NAMALWA (cell line): Measurements from ENCODE around the gene ARPC4.
A peak's percentile ranks its signal among the peaks of the same experiment; 100 is the strongest.
"Not testable (repeated sequence)": the region's sequence is repeated elsewhere in the genome, so short reads cannot be mapped to it uniquely, and the experiment has no call there.

Source experiments
- DNase-seq: peaks from one replicate; pipeline ENCODE4 v3.0.0-alpha.2; 2015; ENCODE audit warnings: low spot score

Gene ARPC4

DNA sequence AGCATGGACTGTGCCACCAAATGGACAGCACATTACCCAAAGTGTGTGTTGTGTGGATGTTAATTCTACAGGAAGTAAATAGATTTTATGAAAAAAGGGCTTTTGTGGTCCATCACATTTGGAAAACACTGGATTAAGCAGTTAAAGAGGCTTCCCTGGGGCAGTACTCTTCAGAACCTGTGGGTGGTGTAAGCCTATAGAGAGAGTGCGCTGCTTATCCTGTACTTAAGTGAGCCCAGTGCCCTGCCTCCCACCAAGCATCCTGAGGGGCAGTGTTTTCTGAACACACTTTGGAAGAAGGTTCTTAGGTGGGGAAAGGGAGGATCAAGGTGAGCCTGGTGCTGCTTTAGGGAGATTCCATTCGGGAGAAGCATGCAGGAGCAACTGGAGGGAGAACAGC is 28.1 kb downstream of the ARPC4 start:
- DNase-seq = peak; percentile 38

DNA sequence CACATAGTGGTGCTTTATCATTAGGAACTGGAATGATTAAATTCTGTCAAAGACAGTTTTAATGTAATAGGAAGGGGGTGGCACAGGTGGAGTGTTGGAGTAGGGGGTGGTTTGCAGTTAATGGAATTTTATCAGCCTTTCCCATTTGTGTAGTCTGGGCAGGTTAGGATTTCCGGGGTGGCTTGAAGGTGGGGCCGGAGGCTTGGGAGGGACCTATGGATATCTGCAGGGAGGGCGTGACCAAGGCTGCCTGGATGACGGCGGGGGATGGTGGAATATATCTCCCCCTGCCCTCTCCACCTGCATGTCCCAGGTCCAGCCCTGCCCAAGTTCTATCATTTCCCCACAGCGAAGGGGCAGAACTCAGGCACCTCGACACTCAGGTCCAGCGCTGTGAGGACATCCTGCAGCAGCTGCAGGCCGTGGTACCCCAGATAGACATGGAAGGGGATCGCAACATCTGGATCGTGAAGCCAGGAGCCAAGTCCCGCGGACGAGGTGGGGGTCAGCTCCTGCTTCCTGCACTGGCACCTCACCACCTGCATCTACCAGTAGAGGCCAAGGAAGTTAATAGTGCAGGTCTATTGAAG is 32.7 kb downstream of the ARPC4 start:
- no peak for DNase-seq

GRCh38 chr3:9826815-9827573 is 34.1 kb downstream of the ARPC4 start:
- DNase-seq = peak; percentile 72

- no peak for DNase-seq
Measured at GRCh38 chr3:9828801-9829755, 36.2 kb downstream of the ARPC4 start.

GRCh38 chr3:9831253-9831652 is 38.4 kb downstream of the ARPC4 start:
- DNase-seq = no peak

DNA sequence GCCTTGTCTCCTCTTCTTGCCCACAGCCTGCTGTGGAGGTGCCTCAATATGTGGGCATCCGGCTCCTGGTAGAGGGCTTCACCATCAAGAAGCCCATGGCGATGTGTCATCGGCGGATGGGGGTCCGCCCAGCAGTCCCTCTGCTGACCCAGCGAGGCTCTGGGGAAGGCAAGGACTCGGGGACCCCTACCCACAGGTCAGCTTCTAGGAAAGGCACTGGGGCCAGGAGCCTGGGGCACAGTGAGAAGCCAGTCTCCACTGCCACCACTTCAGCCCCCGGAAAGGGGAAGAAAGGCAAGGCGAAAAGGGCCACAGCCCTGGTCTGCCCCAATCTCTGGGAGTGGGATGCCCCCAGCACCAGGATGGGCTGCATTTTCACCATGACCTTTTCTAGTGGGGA is 40.2 kb downstream of the ARPC4 start:
- no peak for DNase-seq

GRCh38 chr3:9834520-9835380 is 41.9 kb downstream of the ARPC4 start:
- no peak for DNase-seq

DNA sequence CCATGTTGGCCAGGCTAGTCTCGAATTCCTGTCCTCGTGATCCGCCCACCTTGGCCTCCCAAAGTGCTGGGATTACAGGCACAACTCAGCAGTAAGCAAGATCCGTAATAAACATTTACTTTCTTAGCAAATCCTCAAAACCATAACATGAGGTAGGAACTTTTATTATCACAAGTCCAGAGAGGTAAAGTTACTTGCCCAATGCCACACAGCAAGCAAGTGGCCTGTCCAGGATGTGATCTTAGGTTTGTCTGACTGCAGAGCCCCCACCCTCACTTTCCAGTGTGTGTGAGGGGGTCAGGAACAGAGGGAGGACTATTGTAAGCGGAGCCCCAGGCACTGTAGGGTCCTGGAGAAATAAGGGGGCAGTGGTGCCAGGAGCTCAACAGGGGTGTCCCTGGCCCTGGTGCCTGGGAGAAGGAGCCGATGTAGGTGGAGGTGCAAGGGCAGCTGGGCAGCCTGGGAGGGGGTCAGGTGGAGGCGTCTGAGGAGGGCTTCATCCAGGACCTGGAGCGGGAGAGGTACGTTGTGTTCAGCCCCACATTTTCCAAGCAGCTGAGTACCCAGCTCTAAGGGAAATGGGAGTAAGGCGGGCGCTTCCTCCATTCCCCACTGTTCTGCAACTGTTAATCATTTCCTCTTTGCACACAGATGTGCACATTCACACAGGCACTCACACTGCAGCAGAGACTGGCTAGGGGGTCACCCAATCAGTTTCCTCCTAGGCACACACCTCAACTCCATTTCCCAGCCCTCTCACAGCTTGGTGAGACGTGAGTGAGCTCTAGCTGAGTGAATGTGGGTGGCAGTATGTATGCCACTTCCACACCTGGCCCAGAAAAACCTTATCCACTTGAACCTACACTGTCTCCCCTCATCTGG is 45.1 kb downstream of the ARPC4 start:
- no peak for DNase-seq

DNA sequence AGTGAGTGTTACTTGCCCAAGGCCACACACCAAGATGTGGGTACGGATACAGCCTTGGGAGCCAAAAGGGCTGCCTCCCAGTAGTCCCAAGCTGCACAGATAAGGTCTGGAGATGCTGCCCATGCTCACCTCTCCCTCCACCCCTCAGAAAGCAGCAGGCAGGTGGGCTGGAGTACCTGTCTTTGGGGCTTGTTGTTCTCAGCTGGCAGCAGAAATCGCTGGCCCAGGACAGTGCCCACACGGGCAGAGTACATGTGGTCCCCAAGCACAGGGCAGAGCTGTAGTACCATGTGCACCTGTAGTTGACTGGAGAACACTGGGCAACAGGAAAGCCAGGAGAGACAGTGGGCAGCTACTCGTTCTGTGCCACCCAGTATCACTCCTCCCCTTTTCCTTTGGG is 46.0 kb downstream of the ARPC4 start:
- DNase-seq = no peak

- DNase-seq = no peak
Measured at GRCh38 chr3:9841015-9841414, 48.1 kb downstream of the ARPC4 start.

DNA sequence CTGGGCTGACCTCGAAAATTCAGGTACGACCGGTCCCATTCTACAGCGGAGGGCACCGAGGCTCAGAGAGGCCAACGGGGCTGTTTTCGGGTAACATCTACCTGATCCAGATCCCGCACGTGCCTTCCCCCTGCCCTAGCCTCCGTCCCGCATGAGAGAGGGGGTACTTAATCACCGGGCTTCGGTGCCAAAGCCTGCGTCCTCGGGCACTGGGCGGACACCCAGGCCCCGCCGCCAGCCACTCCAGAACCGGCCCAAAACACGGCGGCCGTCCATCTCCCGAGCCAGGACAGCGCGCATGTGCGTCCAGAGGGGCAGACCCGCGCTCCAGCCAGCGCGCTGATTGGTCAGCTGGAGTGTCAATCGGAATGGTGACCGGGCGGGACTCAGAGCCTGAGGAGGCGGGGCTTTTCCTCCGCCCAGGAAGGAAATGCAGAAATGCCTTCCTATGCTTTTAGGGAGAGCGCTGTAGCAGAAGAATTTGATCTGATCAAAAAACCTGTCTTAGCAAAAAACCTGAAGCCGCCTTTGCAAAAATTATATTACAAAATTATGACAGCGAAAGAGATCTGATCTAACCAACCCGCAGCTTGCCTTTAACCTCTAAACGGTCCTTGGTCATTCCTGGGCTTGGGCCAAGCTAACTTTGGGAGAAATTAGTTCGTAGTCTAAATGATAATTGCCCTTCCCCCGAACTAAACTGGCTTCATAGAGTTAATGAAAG is 51.0 kb downstream of the ARPC4 start, which contains the start of gene RPUSD3:
RPUSD3 (minus strand) TSS at position 294 of the 724 bp plus-strand sequence; CDS start at position 276, 18 bp downstream.
- DNase-seq = peak; percentile 95

DNA sequence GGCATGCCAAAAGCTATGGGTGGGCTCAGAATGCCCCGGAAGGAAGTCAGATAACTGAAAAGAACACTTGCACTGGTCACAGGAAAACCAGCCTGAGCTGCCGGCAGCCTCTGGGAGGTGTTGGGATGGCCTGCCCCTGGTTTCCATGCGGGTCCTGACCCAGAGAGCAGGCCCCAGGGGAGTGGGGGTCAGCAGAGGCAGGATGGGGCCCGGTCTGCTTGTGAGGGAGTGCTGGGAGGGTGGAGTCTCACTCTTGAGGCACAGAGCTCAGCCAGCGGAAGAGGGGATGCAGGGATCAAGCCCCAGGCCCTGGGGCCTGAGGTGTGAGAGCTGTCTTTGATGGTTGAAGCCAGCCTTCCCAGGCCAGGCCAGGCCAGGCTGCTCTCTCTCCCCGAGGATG is 53.3 kb downstream of the ARPC4 start:
- DNase-seq = no peak

DNA sequence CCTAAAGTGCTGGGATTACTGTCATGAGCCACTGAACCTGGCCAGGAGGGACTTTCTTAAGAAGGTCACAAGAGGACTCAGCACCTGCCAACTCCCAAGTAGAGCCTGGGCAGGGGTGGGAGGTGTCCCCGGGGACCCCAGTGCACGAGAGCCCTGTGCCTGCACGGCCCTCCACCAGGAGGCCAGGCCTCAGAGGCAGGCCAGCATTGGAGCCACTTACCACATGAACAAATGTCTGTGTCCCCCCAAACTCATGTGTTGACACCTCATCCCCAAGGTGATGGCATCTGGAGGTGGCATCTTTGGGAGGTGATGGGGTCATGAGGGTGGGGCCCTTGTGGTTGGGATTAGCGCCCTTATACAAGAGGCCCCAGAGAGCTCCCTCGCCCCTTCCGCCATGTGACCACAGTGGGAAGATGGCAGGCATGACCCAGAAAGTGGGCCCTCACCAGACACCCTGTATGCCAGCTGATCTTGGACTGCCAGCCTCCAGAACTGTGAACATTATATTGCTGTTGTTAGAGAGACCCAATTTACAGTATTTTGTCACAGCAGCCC is 54.1 kb downstream of the ARPC4 start:
- no peak for DNase-seq

- not testable (repeated sequence) for DNase-seq
Measured at GRCh38 chr3:9847870-9848269, 55.0 kb downstream of the ARPC4 start.

- DNase-seq = peak; percentile 63
Measured at GRCh38 chr3:9848860-9849259, 56.0 kb downstream of the ARPC4 start.

GRCh38 chr3:9851383-9851782 is 58.5 kb downstream of the ARPC4 start:
- not testable (repeated sequence) for DNase-seq

DNA sequence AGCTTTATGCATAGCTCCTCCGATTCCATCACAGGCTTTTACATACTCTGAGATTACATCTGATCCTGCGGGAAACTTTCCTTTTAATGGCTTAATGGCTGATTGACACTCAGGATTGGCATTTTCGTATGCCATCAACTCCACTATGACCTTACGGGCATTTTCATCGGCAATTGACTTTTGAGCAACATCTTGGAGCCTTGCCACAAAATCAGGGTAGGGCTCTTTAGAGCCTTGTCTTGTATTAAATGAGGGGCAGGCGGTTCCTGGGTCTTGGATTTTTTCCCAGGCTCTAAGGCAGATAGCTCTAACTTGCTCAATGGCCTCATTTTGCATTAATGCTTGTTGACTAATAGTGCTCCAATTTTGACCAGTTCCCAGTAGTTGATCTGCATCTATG is 59.0 kb downstream of the ARPC4 start:
- not testable (repeated sequence) for DNase-seq

DNA sequence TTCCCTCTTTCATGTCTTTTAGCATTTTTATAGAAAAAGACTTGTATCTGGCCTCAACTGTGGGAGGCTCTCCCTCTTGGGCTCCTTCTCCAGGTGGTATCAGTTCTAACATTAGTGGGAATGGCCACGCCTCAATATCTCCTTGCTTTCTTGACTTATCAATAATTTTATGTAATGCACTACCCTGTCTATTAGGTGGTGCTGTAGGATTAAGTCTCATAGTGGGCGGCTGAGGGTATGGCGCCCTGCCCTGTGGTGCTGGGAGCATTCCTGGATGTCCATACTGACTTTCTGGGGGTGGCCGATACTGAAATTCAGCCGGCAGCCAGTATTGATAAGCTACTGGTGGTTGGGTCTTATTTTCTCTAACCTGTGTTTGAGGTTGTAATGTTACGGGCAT is 59.6 kb downstream of the ARPC4 start:
- DNase-seq = no peak

GRCh38 chr3:9854291-9854940 is 61.5 kb downstream of the ARPC4 start:
- not testable (repeated sequence) for DNase-seq
